Right lobe of liver (tissue), 4 donors: ENCODE results near the gene UMOD.

Experiments
- POLR2A ChIP-seq: fragments of 450-650 bp; IDR thresholded peaks from one replicate; pipeline ENCODE4 v1.6.1; 2017; ENCODE audit warnings: antibody characterized with exemption, mild to moderate bottlenecking
- TF ChIP-seq, protein P1 (sequence below), 4 donors: fragments of 200-600 bp in 3 of 4; fragments of 450-650 bp in 1 of 4; IDR thresholded peaks; one replicate each; pipeline versions ENCODE4 v1.5.1 to v1.8.0; 2016 to 2022; ENCODE audit warnings: antibody characterized with exemption in 4 of 4, mild to moderate bottlenecking in 2 of 4
- donor health status: DM: no; HTN: no; CAD: no.
- donor health status: DM: no; HTN: no; CAD: no.
- donor health status: DM: no; HTN: yes; CAD: no.

DNA sequence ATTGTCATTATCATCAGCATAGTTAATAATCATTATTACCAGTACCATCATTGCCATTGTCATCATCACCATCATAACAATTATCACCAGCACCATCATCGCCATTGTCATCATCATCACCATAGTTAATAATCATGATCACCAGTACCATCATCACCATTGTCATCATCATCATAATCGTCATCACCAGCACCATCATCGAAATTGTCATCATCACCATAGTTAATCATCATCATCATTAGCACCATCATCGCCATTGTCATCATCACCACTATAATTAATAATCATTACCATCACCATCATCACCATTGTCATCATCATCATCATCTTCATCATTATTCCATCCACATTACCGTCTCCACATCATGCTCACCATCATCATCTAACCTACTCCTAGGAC, 38.5 kb upstream of the UMOD start:
- TF ChIP-seq, protein P1, sequence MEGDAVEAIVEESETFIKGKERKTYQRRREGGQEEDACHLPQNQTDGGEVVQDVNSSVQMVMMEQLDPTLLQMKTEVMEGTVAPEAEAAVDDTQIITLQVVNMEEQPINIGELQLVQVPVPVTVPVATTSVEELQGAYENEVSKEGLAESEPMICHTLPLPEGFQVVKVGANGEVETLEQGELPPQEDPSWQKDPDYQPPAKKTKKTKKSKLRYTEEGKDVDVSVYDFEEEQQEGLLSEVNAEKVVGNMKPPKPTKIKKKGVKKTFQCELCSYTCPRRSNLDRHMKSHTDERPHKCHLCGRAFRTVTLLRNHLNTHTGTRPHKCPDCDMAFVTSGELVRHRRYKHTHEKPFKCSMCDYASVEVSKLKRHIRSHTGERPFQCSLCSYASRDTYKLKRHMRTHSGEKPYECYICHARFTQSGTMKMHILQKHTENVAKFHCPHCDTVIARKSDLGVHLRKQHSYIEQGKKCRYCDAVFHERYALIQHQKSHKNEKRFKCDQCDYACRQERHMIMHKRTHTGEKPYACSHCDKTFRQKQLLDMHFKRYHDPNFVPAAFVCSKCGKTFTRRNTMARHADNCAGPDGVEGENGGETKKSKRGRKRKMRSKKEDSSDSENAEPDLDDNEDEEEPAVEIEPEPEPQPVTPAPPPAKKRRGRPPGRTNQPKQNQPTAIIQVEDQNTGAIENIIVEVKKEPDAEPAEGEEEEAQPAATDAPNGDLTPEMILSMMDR (IDR thresholded peaks at IDR 0.05), result no peak
- no peak for TF ChIP-seq POLR2A
